Liver (tissue), 2 donors: ENCODE data around the gene PNPLA6.

Experiments
- JUND ChIP-seq, 2 donors: IDR thresholded peaks; 2 replicates each; pipeline ENCODE4 v1.6.1; 2016; ENCODE audit warnings: antibody characterized with exemption in 2 of 2
- RXRA ChIP-seq, 2 donors: IDR thresholded peaks; 2 replicates each; pipeline ENCODE4 v1.6.1; 2017 to 2018; ENCODE audit warnings: antibody characterized with exemption in 2 of 2, mild to moderate bottlenecking in 1 of 2
- TAF1 ChIP-seq: conservative IDR thresholded peaks from 2 replicates; pipeline ENCODE4 v1.6.1; 2016; ENCODE audit warnings: antibody characterized with exemption, mild to moderate bottlenecking
- TF ChIP-seq, protein P1 (sequence below): IDR thresholded peaks from 2 replicates; pipeline ENCODE4 v1.6.1; 2016; ENCODE audit warnings: antibody characterized with exemption, mild to moderate bottlenecking
- donor health status: healthy.

DNA sequence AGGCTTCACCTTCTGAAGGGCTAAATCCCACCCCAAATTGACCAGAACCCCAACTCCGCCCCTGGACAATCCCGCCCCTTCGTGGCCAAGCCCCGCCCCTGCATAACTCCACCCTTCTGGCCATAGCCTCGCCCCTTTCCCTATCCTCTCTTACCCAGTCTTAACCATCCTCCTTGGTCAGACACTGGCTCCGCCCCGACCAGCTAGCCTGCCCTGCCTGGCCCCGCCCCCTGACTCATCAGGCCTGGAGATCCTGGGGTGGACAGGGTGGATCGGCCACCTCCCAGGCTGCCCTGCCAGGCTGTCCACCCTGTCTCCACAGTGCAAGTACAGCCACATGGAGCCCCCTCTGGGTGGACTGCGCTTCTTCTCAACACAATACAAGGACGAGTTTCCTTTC lies 27.6 kb upstream of the PNPLA6 start:
- TF ChIP-seq TAF1 = no peak
- TF ChIP-seq, protein P1, sequence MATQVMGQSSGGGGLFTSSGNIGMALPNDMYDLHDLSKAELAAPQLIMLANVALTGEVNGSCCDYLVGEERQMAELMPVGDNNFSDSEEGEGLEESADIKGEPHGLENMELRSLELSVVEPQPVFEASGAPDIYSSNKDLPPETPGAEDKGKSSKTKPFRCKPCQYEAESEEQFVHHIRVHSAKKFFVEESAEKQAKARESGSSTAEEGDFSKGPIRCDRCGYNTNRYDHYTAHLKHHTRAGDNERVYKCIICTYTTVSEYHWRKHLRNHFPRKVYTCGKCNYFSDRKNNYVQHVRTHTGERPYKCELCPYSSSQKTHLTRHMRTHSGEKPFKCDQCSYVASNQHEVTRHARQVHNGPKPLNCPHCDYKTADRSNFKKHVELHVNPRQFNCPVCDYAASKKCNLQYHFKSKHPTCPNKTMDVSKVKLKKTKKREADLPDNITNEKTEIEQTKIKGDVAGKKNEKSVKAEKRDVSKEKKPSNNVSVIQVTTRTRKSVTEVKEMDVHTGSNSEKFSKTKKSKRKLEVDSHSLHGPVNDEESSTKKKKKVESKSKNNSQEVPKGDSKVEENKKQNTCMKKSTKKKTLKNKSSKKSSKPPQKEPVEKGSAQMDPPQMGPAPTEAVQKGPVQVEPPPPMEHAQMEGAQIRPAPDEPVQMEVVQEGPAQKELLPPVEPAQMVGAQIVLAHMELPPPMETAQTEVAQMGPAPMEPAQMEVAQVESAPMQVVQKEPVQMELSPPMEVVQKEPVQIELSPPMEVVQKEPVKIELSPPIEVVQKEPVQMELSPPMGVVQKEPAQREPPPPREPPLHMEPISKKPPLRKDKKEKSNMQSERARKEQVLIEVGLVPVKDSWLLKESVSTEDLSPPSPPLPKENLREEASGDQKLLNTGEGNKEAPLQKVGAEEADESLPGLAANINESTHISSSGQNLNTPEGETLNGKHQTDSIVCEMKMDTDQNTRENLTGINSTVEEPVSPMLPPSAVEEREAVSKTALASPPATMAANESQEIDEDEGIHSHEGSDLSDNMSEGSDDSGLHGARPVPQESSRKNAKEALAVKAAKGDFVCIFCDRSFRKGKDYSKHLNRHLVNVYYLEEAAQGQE = no peak
- no peak for TF ChIP-seq JUND (IDR thresholded peaks at IDR 0.05)
- TF ChIP-seq RXRA (IDR thresholded peaks at IDR 0.05) = no peak
